ENCODE results near the gene NOTCH2. TPM values are rescaled to one million over a fixed set of nuclear protein-coding genes. Genes with fewer than 3 reads are reported as not detected.
"Not testable (repeated sequence)": the region's sequence is repeated elsewhere in the genome, so short reads cannot be mapped to it uniquely, and the experiment has no call there.

The NOTCH2 gene
- total RNA-seq (ENCODE audit: low replicate concordance): 66.6 and 75.8 TPM in 2 replicates

DNA sequence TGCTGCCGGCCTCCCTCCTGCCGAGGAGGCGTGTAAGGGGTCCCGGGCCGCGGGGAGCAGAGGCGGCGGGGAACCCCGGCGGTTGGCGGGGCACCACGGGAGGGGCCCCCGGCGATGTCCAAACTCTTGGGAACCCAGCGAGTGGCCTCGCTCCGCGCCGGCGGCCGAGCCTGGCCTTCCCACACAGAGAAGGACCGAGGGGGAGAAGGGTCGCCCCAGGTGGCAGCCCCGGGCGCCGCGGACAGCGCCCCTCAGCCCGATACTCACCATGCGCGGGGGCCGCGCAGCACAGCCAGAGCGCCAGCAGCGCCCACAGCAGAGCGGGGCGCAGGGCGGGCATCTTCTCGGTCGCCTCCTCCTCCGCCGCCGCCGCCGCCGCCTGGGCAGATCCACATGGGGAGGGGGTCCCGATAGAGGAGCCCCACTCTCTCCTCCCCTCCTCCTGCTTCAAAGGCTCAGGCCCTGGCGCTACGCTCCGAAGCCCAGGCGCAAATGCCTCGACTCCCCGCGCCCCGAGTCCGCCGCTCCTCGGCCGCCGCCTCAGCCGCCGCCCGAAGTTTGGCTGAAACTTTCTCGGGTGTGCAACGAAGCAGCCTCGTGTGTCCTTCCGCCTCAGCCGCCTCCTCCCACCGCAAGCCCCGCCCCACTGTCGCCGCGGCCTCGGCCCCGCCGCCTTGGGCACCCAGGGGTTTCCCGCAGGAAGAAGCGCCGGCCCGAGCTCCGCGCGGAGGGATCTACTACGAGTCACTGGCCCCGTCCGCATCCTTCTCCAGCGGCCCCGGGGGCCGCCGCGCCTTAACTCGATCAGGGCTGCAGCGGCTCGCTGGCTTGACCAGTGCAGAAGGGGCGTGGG is at the start of gene NOTCH2:
NOTCH2 (minus strand) TSS at position 596 of the 853 bp plus-strand sequence; CDS start at position 340, 256 bp downstream.
- H3K27ac ChIP-seq; H4K20me1 ChIP-seq (ENCODE audit: low read depth); H3K9me3 ChIP-seq (ENCODE audit: low read depth); H3K9me3 Mint-ChIP-seq; H3K27ac Mint-ChIP-seq; H3K4me1 Mint-ChIP-seq; H3K27me3 ChIP-seq; H3K27me3 Mint-ChIP-seq (ENCODE audit: insufficient read depth, low read depth); H3F3A ChIP-seq (ENCODE audit: low read depth); H3K36me3 Mint-ChIP-seq; H3K4me1 ChIP-seq; H3K36me3 ChIP-seq: not testable (repeated sequence)
- Histone ChIP-seq H3K4me2 (peak within 1 kb of the TSS; percentile 76), H3K79me2 (ENCODE audit: low read depth) (peaks cover 21% of the 10 kb centered on the region), H3K9ac (peak within 1 kb of the TSS; percentile 45), H2AFZ (replicated peaks) (peak within 1 kb of the TSS; percentile 63), H3K4me3 (peak within 1 kb of the TSS; percentile 76)
- H3K4me3 Mint-ChIP-seq: peak within 1 kb of the TSS; percentile 75
- DNase-seq (ENCODE audit: low spot score): peak; percentile 45

DNA sequence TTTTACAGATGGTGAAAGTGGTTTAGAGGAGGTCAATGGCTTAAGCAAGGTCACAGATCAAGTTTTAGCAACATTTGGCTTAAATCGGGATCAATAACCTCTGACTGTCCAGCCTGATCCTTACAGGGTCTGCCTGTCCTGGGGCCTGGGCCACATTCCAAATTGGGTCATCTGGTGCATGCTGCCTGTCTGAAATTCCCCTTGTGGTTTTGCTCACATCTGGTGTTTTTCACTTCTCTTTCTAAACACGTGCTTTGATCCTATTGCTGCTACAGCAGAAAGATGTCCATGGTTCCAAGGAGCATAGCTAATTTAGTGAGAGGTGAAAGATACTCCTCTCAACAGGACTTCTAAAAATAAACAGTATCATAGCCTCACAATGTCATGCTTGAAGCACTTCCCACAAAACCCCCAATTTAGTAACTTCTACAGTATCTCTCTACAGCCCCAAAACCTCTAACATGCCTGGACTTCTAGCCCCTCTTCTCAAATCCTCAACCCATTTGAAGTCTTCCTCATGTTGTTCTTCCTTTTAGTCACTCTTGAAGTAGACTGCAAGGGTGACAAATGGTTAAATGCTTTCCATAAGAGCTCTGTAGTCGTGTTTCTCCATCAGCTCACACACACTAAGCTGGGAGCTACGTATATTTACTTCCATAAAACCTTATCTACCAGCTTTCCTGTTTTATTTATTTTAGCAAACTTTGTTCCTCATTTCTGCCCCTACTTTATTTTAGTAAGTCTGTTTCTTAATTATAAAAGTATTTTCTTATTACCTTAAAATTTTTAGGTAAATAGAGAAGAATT is 48.1 kb upstream of the NOTCH2 start:
- H3K36me3 Mint-ChIP-seq; H3K27ac Mint-ChIP-seq; H3F3A ChIP-seq (ENCODE audit: low read depth); H3K4me3 ChIP-seq; H3K4me2 ChIP-seq; H3K27ac ChIP-seq; DNase-seq (ENCODE audit: low spot score); H3K79me2 ChIP-seq (ENCODE audit: low read depth); H3K36me3 ChIP-seq; H3K27me3 Mint-ChIP-seq (ENCODE audit: insufficient read depth, low read depth); H3K9me3 ChIP-seq (ENCODE audit: low read depth); H3K4me1 Mint-ChIP-seq; H3K4me1 ChIP-seq; H3K27me3 ChIP-seq; H4K20me1 ChIP-seq (ENCODE audit: low read depth); H3K9me3 Mint-ChIP-seq; H2AFZ ChIP-seq (replicated peaks); H3K9ac ChIP-seq; H3K4me3 Mint-ChIP-seq: not testable (repeated sequence)

DNA sequence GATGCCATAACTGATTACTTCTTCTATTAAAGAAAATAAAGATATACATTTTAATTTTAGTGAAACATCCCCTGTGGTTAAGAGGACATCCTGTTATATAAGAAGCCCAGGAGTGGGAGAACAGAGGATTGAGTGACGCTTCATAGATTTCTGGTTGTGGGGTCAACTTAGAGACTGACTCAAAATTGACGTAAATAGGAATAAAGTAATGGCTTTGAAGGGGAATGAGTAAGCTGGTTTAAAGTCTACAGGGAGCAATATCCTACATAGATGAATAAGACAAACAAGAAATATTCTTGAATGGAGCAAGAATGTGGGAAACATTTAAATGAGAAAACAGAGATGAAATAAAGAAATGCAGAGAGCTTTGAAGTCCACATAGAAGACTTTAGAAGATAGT is 46.6 kb upstream of the NOTCH2 start:
- H4K20me1 ChIP-seq (ENCODE audit: low read depth); H3K27me3 Mint-ChIP-seq (ENCODE audit: insufficient read depth, low read depth); H3F3A ChIP-seq (ENCODE audit: low read depth); H3K9me3 Mint-ChIP-seq; DNase-seq (ENCODE audit: low spot score); H3K4me1 ChIP-seq; H3K36me3 Mint-ChIP-seq; H3K4me3 Mint-ChIP-seq; H3K4me3 ChIP-seq; H3K9me3 ChIP-seq (ENCODE audit: low read depth); H3K27me3 ChIP-seq; H3K79me2 ChIP-seq (ENCODE audit: low read depth); H3K27ac Mint-ChIP-seq; H3K9ac ChIP-seq; H2AFZ ChIP-seq (replicated peaks); H3K27ac ChIP-seq; H3K4me2 ChIP-seq; H3K36me3 ChIP-seq; H3K4me1 Mint-ChIP-seq: not testable (repeated sequence)

DNA sequence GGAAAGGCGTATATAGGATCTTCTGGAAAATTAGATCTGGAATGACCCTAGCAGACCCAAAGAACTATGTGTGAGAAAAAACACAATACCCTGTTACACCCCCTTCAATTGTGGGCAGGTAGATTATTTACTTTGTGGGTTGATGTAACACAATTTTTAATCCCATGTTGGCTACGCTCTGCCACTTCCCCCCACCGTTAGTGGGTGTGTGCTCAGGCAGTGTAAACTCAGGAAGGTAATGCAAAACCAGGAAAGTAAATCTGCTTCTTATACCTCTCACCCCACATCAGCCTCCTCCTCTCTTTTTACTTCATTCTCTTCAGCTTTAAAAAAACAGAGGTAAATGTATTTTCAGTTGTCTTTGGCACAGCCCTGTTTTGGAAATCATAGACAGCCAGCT is 43.7 kb upstream of the NOTCH2 start:
- H3K4me1 Mint-ChIP-seq; H3K27me3 ChIP-seq; H3K4me3 Mint-ChIP-seq; H3K36me3 Mint-ChIP-seq; H3K9me3 Mint-ChIP-seq; H3K79me2 ChIP-seq (ENCODE audit: low read depth); H3K4me2 ChIP-seq; H3F3A ChIP-seq (ENCODE audit: low read depth); H3K27ac Mint-ChIP-seq; H3K36me3 ChIP-seq; DNase-seq (ENCODE audit: low spot score); H3K9me3 ChIP-seq (ENCODE audit: low read depth); H3K4me3 ChIP-seq; H3K9ac ChIP-seq; H3K4me1 ChIP-seq; H3K27me3 Mint-ChIP-seq (ENCODE audit: insufficient read depth, low read depth); H2AFZ ChIP-seq (replicated peaks); H3K27ac ChIP-seq; H4K20me1 ChIP-seq (ENCODE audit: low read depth): not testable (repeated sequence)

DNA sequence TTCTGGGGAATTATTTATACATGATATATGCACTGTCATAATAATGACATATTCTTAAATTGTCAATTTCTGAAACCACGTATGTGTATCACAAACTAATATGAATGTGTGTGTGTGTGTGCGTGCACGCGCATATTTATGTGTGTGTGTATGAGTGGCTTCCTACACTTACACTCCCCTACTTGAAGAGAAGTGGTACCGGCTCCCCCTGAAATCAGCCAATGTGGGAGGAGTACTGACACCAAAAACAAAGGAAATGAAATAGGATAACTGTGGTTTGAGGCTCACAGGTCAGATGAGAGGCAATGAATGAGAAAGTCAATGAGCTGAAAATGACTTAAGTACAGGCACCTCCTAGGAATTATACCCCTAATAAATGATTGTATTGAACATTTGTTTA is 42.8 kb upstream of the NOTCH2 start:
- not testable (repeated sequence) for H3K4me2 ChIP-seq; H3K9me3 Mint-ChIP-seq; H3K4me1 ChIP-seq; H3K79me2 ChIP-seq (ENCODE audit: low read depth); H3K27me3 Mint-ChIP-seq (ENCODE audit: insufficient read depth, low read depth); H3F3A ChIP-seq (ENCODE audit: low read depth); H3K9ac ChIP-seq; H3K36me3 Mint-ChIP-seq; H3K27me3 ChIP-seq; H3K4me3 ChIP-seq; H4K20me1 ChIP-seq (ENCODE audit: low read depth); H3K9me3 ChIP-seq (ENCODE audit: low read depth); H3K4me1 Mint-ChIP-seq; H3K36me3 ChIP-seq; H3K4me3 Mint-ChIP-seq; DNase-seq (ENCODE audit: low spot score); H3K27ac ChIP-seq; H2AFZ ChIP-seq (replicated peaks); H3K27ac Mint-ChIP-seq

DNA sequence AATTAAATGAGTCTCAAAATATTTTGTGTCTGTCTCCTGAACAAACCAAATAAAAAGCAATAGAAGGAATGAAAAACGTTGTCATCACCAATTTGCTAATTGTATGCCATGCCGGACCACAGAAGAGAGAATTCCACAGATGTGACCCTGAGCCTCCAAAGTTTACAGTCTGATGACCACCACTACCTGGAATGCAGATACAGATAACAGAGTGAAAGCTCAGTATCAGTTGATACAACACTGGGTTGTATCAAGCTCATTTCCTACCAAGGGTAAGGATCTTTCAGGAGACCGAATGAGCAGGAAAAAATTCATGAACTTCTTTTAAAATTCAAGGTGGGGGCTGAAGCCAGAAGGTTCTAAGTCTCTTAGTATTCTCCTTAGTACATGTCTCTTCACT is 42.3 kb upstream of the NOTCH2 start:
- not testable (repeated sequence) for H3K27ac ChIP-seq; H3K79me2 ChIP-seq (ENCODE audit: low read depth); H3K4me2 ChIP-seq; H3K36me3 ChIP-seq; H3K27me3 Mint-ChIP-seq (ENCODE audit: insufficient read depth, low read depth); DNase-seq (ENCODE audit: low spot score); H2AFZ ChIP-seq (replicated peaks); H3K9me3 ChIP-seq (ENCODE audit: low read depth); H4K20me1 ChIP-seq (ENCODE audit: low read depth); H3K4me3 Mint-ChIP-seq; H3K27me3 ChIP-seq; H3K4me1 ChIP-seq; H3K27ac Mint-ChIP-seq; H3K4me3 ChIP-seq; H3K9ac ChIP-seq; H3F3A ChIP-seq (ENCODE audit: low read depth); H3K36me3 Mint-ChIP-seq; H3K9me3 Mint-ChIP-seq; H3K4me1 Mint-ChIP-seq

DNA sequence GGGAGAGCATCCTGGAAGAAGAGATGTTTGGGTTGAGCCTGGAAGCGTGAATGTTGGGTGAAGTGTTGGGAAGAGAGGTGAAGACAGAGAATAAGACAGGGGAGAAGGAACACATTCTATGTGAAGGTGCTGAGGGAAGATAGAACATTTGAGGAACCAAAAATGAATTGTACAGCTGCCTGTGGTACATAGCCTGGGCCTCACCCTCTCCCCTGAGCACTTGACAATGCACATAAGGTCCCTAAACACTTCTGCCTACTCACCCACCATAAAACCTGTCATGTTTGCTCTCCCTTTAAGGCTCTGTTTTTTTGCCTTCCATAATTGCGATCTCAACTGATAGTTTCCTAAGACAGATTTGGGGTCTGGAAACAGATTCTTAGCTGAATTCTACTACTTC is 41.5 kb upstream of the NOTCH2 start:
- not testable (repeated sequence) for H3K36me3 Mint-ChIP-seq; H3K27me3 ChIP-seq; H3K4me1 Mint-ChIP-seq; H4K20me1 ChIP-seq (ENCODE audit: low read depth); H3K36me3 ChIP-seq; H3K27me3 Mint-ChIP-seq (ENCODE audit: insufficient read depth, low read depth); H3K4me3 Mint-ChIP-seq; H3K27ac Mint-ChIP-seq; H3K27ac ChIP-seq; H3K9ac ChIP-seq; H3K9me3 ChIP-seq (ENCODE audit: low read depth); H3K79me2 ChIP-seq (ENCODE audit: low read depth); H3K4me3 ChIP-seq; DNase-seq (ENCODE audit: low spot score); H3K4me1 ChIP-seq; H3F3A ChIP-seq (ENCODE audit: low read depth); H2AFZ ChIP-seq (replicated peaks); H3K9me3 Mint-ChIP-seq; H3K4me2 ChIP-seq

DNA sequence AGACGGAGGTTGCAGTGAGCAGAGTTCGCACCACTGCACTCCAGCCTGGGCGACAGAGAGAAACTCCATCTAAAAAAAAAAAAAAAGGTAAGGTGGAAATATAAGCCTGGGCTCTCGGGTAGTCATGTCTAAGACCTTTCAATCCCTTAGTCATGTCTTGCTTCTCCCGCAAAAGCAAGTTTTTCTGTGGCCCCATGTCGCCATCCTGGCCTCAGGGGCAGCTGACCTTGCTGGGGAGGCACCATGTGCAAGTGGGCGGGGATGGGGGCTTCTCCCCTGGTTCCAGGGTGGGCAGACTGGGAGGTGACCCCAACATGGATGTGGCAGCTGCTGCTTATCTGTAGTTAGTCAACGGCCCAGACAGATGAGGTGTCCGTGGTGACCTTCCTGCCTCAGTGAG is 40.2 kb upstream of the NOTCH2 start:
- not testable (repeated sequence) for H3K27ac Mint-ChIP-seq; H2AFZ ChIP-seq (replicated peaks); H3K27me3 Mint-ChIP-seq (ENCODE audit: insufficient read depth, low read depth); H3K4me2 ChIP-seq; H3F3A ChIP-seq (ENCODE audit: low read depth); H4K20me1 ChIP-seq (ENCODE audit: low read depth); H3K27ac ChIP-seq; H3K9me3 Mint-ChIP-seq; H3K9ac ChIP-seq; H3K36me3 ChIP-seq; H3K4me1 Mint-ChIP-seq; H3K4me1 ChIP-seq; H3K79me2 ChIP-seq (ENCODE audit: low read depth); DNase-seq (ENCODE audit: low spot score); H3K4me3 ChIP-seq; H3K36me3 Mint-ChIP-seq; H3K9me3 ChIP-seq (ENCODE audit: low read depth); H3K27me3 ChIP-seq; H3K4me3 Mint-ChIP-seq
